ENCODE results near the gene MAST3.

- no peak for TF ChIP-seq CTCF (IDR thresholded peaks at IDR 0.05; ENCODE audit: control extremely low read depth in 1 of 3, insufficient read depth in 1 of 3, low read depth in 1 of 3, low read length in 3 of 3)
- TF ChIP-seq SP1 (IDR thresholded peaks at IDR 0.05; ENCODE audit: low read depth, low read length), result no peak
- TF ChIP-seq PHF8 (conservative IDR thresholded peaks at IDR 0.05; ENCODE audit: low read depth, low read length), result no peak
- no peak for TF ChIP-seq SP2 (IDR thresholded peaks at IDR 0.05; ENCODE audit: low read length)
These were observed 32.4 kb upstream of the MAST3 start for GRCh38 chr19:18065173-18065495.

Measured in H1 (cell line).